H1 (cell line): ENCODE results near the gene OR2D2.
"Not testable (repeated sequence)": the region's sequence is repeated elsewhere in the genome, so short reads cannot be mapped to it uniquely, and the experiment has no call there.

Experiments
- EP300 ChIP-seq, 2 experiments: IDR thresholded peaks; 1 replicate in 1 of 2; 2 replicates in 1 of 2; pipeline ENCODE4 v1.6.1; 2011 to 2012; ENCODE audit warnings: low read depth in 2 of 2, low read length in 2 of 2, mild to moderate bottlenecking in 2 of 2, borderline replicate concordance in 1 of 2, inconsistent platforms in 1 of 2, moderate library complexity in 1 of 2
- HDAC6 ChIP-seq: IDR thresholded peaks from one replicate; pipeline ENCODE4 v1.7.1; 2012; ENCODE audit warnings: low read depth, mild to moderate bottlenecking, inconsistent platforms, low read length, moderate library complexity
- JUND ChIP-seq: IDR thresholded peaks from 2 replicates; pipeline ENCODE4 v1.6.1; 2011; ENCODE audit warnings: mild to moderate bottlenecking, improper control_type of control experiment, low read length
- MAX ChIP-seq: IDR thresholded peaks from 2 replicates; pipeline ENCODE4 v1.6.1; 2012; ENCODE audit warnings: inconsistent platforms
- POLR2A ChIP-seq, 2 experiments: IDR thresholded peaks; 1 replicate in 1 of 2; 2 replicates in 1 of 2; pipeline ENCODE4 v1.6.1; 2011; ENCODE audit warnings: low read depth in 2 of 2, low read length in 2 of 2, mild to moderate bottlenecking in 2 of 2; ENCODE audit errors: control extremely low read depth in 1 of 2
- POLR2AphosphoS5 ChIP-seq: IDR thresholded peaks from 2 replicates; pipeline ENCODE4 v1.6.1; 2011; ENCODE audit warnings: low read depth, low read length
- RAD21 ChIP-seq, 2 experiments: IDR thresholded peaks in 1 of 2; conservative IDR thresholded peaks in 1 of 2; 2 replicates each; pipeline ENCODE4 v1.6.1; 2011; ENCODE audit warnings: low read depth in 2 of 2, low read length in 2 of 2, improper control_type of control experiment in 1 of 2, inconsistent platforms in 1 of 2, mild to moderate bottlenecking in 1 of 2, moderate library complexity in 1 of 2
- SP1 ChIP-seq: IDR thresholded peaks from 2 replicates; pipeline ENCODE4 v1.6.1; 2011; ENCODE audit warnings: low read depth, low read length
- TAF1 ChIP-seq: IDR thresholded peaks from 2 replicates; pipeline ENCODE4 v1.6.1; 2011; ENCODE audit warnings: mild to moderate bottlenecking, low read depth, low read length
- TF ChIP-seq, protein P1 (sequence below), 3 experiments: IDR thresholded peaks; 1 replicate in 2 of 3; 2 replicates in 1 of 3; pipeline versions ENCODE4 v1.5.1 to v1.6.1; 2011; ENCODE audit warnings: low read length in 3 of 3, mild to moderate bottlenecking in 3 of 3, inconsistent platforms in 2 of 3, low read depth in 1 of 3, moderate library complexity in 1 of 3; ENCODE audit not compliant: insufficient read depth in 1 of 3; ENCODE audit errors: control extremely low read depth in 1 of 3

DNA sequence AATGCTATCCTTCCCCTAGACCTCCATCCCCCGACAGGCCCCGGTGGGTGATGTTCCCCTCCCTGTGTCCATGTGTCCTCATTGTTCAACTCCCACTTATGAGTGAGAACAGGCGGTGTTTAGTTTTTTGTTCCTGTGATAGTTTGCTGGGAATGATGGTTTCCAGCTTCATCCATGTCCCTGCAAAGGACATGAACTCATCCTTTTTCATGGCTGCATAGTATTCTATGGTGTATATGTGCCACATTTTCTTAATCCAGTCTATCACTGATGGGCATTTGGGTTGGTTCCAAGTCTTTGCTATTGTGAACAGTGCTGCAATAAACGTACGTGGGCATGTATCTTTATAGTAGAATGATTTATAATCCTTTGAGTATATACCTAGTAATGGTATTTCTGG is 4.6 kb downstream of the OR2D2 start:
- not testable (repeated sequence) for TF ChIP-seq RAD21 (IDR thresholded peaks at IDR 0.05 in 1 of 2, conservative IDR thresholded peaks at IDR 0.05 in 1 of 2; ENCODE audit: low read depth in 2 of 2, low read length in 2 of 2); EP300 (IDR thresholded peaks at IDR 0.05; ENCODE audit: borderline replicate concordance in 1 of 2, low read depth in 2 of 2, low read length in 2 of 2); POLR2A (IDR thresholded peaks at IDR 0.05; ENCODE audit: control extremely low read depth in 1 of 2, low read depth in 2 of 2, low read length in 2 of 2); HDAC6; SP1; TAF1; MAX; POLR2AphosphoS5; JUND
- TF ChIP-seq, protein P1, sequence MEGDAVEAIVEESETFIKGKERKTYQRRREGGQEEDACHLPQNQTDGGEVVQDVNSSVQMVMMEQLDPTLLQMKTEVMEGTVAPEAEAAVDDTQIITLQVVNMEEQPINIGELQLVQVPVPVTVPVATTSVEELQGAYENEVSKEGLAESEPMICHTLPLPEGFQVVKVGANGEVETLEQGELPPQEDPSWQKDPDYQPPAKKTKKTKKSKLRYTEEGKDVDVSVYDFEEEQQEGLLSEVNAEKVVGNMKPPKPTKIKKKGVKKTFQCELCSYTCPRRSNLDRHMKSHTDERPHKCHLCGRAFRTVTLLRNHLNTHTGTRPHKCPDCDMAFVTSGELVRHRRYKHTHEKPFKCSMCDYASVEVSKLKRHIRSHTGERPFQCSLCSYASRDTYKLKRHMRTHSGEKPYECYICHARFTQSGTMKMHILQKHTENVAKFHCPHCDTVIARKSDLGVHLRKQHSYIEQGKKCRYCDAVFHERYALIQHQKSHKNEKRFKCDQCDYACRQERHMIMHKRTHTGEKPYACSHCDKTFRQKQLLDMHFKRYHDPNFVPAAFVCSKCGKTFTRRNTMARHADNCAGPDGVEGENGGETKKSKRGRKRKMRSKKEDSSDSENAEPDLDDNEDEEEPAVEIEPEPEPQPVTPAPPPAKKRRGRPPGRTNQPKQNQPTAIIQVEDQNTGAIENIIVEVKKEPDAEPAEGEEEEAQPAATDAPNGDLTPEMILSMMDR (IDR thresholded peaks at IDR 0.05; ENCODE audit: control extremely low read depth in 1 of 3, insufficient read depth in 1 of 3, low read depth in 1 of 3, low read length in 3 of 3), result not testable (repeated sequence)
